ENCODE results near the gene CDK5RAP1.

CDK5RAP1 gene

DNA sequence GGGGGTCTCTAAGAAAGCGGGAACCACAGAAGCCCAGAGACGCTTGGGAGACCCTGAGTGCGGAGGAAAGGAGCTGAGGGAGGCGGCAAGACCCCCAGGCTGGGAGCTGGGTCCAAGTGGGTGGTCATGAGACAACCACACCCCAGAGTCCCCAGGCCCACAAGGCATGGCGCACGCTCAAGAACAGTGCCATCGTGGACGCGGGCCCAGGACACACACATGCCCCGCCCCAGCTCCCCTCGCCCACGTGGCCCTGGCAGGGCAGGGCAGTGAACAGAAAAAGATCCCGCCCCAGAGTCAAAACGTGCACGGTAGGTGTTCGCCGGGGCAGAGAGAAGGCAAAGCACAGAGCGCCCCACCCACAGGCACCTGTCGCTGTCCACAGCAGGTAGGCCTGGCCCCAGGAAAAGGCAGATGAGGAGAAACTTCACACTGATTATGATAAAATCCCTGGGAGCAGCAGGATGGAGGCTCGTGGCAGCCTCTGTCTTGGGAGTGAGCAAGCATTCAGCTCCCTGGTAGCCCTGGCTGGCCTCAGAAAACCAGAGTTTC, 68.3 kb downstream of the CDK5RAP1 start:
- DNase-seq, result peak; percentile 59

DNA sequence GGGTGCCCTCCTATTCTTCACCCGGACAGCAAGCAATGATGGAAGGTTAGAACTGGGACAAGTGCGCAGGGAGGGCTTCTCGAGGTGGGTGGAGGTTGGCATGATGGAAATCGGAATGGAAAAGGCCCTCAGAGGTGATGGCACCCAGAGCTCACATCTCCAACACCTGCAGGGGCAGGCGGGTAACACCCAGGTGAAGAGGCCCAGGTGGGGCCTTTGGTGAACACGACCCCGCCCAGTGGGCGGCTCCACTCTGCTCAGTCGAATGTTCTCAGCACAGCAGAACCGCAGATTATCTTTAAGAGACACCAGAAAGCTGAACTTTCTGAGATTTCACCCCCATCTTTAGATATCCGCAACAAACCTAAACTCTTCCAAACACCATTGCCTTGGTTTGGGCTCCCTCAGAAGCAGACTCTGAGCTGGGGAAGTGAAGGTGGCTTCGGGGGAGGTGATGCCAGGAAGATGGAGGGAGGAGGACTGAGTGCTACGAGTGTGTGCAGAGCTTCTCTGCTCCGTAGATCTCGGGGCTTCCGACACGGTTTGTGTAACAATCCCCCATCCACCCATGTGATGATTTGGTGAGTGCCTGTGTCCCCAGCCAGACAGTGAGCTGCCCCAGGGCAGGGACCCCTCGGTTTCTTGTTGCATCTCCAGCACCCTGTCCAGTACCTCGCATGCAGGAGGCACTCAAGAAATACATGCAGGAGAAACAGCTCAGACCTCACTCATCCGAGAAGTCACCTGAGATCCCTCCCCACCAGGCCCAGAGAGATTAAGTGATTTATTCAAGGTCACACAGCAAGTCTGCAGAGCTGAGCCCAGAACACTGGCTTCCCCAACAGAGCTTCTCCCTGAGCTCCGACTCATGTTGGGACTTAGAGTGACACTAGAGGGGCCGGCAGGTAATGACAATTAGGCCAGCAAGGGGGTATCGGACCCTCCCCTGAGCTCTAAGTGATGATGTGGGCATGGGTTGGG, 72.9 kb downstream of the CDK5RAP1 start:
- peak; percentile 23 for DNase-seq

DNA sequence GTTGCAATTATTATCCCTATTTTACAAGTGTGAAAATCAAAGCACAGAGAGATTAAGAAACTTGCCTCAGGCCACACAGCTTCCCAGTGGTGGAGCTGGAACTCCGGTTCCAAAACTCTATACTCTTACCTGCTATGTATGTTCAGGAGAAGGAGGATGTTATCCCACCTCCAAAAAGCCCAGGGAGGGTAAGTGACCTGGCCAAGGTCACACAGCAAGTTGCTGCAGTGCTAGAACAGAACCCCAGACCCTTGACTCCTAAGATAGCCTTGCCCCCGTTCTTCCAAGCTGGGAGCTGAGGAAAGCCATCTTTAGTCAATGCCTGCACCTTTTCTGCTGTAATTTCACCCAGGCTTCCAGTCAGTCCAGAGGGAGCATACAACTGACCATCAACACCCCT, 76.0 kb downstream of the CDK5RAP1 start:
- no peak for DNase-seq

DNA sequence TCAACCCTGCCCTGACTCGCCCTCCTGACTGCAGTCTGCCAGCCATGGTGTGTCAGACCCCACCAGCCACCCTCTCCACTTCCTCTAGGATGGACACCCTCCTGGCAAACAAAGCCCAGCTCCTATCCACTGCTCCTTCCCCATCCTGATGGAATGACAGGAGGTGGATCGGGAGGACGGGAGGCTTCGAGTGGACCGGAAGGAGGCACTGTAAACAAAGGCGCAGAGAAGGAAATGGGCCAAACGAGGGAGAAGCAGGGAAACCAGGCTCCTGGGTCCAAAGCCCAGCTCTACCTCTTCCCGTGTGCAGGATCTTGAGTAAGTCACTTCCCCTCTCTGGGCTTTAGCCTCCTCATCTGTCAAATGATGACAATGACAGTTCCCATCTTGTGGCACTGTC, 78.1 kb downstream of the CDK5RAP1 start:
- no peak for DNase-seq

DNA sequence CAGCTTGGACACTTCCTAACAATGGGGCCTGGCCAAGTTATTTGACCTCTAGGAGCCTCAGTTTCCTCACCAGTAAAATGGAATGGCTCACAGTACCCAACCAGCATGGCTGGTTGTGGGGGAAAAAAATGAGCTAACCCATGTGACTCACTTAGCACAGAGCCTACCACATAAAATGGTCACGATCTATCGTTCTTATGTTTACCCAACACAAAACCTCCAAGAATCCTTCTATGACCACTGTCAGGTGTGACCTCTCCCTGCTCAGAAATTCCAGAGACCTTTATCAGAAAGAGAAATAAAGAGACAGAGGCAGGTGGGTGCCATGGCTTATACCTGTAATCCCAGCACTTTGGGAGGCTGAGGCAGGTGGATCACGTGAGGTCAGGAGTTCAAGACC, 78.9 kb downstream of the CDK5RAP1 start:
- DNase-seq, result no peak

DNA sequence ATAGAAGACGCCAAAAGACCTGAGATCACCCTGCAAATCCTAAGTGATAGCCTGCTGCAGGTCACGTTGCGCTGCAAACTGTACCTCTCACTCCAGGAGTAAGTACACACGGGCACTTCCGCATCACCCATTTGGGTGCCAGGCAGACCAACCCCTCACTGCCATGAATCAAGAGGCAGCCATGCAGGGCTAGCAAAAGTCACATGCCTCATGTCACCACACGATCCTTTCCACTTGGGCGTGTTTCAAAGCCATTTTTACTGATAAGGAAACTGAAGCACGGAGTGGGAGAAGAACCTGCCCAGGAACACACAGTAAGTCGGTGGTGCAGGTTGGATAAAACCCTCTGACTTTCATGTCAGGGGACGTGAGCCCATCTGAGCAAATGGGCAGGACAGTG, 81.3 kb downstream of the CDK5RAP1 start:
- DNase-seq, result no peak

DNA sequence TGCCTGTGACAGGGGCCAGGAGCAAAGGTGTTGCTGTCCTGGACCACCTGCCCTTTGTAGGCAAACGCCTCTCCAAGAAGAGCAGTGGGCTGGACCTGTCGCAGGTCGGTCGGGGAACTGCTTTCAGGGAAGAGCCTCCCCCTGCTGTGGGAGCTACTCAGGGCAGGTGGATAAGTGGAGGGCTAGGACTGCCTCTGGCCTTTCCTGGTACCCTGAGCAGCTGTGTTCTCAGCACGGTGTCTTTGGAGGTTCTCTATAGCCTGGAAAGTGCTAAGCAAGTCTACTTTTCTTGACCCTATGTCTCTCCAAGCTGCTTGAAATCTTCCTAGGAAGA, 83.3 kb downstream of the CDK5RAP1 start:
- DNase-seq, result peak; percentile 43

DNA sequence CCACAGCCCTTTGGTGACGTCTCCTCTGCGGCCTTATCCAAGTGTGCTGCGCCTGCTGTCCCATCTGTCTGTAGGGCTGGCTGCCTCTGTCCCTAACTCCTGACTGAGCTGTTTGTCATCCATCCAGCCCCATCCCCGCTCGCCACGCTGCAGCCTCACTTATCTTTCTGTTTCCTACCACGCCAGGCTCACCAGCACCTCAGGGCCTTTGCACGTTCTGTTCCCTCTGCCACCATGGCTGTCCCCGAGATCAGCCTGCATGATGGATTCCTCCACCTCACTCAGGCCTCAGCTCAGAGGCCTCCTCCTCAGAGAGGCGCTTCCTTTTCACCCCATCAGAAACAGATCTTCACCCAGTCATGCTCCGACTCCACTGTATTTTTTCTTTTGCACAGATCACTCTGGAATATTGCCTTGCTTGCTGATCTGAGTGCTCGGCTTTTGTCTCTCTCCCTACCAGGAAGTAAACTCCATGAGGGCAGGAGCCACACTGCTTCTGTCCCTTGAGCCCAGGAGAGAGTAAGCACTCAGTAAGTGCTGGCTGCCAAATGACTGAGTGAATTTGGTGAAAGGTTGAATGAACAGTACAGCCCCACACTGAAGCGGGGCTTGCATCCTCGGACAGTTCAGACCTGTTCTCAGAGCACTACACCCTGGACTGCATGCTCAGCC, 83.8 kb downstream of the CDK5RAP1 start:
- no peak for DNase-seq

DNA sequence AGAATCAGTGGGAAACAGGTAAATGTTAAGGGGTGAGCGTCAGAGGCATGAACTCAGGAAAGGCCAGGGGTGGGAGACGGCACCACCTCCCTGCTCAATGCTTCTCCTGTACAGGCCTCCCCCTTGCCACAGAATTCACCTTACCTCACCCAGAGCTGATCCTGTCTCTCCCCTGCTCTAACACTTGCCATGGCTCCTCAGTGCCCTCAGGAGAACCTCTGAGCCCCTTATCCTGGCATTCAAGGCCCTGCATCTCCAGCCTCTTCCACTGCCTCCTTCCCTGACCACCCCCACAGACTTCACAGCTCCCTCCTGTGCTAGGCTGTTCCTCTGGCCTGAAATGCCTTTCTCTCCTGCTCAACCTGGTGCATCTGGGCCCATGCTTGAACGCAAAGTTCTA, 84.4 kb downstream of the CDK5RAP1 start:
- DNase-seq, result no peak

DNA sequence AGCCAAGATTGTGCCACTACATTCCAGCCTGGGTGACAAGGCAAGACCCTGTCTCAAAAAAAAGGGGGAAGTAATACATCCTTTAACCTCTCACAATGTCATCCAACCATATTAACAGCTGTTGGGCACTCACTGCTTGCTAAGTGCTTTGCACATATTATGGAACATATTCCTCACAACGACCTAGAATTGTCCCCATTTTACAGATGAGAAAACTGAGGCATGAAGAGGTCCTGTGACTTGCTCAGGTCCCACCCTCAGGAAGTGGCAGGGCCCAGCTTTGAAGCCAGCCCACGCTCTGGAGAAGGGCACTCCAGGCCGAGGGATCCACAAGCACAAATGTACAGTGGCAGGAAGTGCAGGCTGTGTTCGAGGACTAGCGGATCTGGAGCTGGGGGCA, 85.0 kb downstream of the CDK5RAP1 start:
- DNase-seq, result no peak

DNA sequence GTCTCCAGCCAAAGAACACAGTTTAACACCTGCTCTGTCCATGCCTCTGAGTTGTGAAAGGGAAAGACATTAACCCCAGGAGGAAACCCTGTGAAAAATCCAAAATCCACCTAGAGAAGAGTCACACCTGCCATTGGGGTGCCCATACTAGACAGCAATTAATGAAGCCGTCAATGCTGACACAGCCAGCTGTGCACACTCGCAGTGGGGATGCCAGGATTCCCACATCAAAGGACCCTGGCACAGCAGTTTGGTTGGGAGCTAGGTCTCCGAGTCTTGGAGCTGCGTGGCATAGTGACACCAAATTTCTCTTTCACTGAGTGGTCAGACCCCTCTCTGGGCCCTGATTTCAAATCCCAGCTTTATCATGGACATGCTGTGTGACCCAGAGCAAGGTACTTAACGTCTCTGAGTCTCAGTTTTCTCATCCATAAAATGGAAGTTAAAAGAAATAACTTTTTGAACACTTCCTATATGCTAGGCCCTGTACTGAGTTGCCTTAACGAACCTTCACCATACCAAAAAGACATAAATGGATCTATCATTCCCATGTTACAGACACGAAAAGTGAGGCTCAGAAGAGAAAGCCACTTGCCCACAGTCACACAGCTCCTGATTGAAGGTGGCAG, 87.5 kb downstream of the CDK5RAP1 start:
- peak; percentile 30 for DNase-seq

DNA sequence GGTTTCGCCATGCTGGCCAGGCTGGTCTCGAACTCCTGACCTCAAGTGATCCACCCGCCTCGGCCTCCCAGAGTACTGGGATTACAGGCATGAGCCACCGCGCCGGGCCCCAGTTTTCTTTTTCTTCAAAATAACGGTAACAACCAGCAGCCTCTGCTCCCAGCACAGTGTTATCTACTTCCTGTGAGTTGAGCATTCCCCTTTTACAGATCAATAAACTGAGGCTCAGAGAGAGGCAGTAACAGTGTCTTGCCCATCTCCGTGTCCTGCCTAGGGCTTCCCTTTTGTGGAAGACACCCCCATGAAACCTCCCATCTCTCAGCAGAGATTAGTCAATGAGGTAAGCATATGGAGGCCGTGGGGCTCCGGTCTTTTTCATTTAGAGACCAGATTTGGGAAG, 88.7 kb downstream of the CDK5RAP1 start:
- no peak for DNase-seq

DNA sequence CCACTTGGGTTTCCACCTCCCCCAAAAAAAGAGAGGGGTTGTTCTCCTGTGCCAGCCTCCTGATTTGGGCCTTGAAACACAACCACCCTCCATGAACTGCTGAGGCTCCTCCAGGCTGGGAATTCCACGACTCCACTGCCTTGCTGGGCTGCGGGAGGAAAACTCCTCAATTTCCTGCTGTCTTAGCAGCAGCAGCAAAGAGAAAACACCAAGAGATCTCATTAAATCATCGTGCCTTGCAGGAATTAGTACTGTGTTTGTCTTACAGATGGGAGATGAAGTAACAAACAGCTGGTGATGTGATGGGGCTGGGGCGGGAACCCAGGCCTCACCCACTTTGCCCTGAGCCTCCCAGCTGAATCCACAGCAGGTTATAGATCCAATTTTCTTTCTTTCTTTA, 89.3 kb downstream of the CDK5RAP1 start:
- no peak for DNase-seq

DNA sequence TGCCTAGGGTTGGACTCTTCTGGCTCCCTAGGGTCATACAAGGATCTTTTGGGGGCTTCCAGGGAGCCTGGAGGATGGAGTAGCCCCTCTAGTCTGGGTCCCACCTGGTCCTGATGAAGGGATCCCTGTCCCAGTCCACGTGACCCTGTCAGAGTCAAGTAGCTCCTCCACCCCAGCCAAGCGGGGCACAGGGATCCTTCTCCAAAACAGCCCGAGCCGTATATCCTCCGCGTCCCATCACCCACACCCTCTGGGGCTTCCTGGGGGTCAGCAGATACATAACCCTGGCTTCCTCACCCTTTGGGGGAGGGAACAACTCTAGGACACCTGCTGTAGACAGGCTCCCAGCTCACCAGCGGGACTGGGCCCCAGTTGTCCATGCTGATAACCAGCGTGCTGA, 90.3 kb downstream of the CDK5RAP1 start:
- no peak for DNase-seq

DNA sequence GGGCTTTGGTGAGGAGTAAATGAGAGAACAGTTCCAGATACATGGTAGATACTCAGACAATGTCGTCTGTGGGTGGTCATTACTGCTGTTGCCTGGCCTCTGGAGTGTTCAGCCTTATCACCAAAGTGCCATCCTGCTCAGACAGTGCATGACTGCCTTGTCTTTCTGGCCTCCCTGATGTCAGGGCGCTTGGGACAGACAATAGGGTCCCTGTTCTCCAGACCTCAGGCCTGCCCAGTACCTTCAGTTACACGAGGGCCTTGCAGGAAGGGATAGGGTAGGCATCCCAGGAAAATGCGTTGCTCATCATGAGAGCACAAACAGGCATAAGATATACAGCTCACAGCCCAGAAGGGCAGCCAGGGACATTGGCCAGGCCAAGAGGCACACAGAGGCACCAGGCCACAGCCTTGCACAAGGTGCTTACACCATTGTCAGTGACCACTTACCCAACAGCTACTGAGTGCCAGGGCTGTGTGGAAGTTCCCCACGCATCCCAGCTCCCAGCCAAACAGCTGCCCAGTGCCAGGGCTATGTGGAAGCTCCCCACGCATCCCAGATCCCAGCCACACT, 90.9 kb downstream of the CDK5RAP1 start:
- DNase-seq, result no peak

DNA sequence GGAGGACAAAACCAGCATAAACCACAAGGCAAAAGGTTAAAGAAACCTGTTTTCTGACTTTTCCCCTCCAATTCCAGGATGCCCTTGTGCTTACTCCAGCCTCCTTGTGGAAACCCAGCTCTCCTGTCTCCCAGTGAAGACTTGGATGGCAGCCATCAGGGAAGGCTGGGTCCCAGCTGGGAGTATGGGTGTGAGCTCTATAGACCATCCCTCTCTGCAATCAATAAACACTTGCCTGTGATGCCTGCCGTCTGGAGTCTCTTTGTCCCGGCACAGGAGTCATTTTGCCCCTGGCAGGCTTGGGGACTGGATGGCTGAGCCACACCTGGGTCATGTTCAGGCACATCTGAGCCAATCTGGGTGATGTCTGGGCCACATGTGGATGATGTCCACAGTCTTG, 91.7 kb downstream of the CDK5RAP1 start:
- DNase-seq, result peak; percentile 53
